HG02588 (cell line): ENCODE data around the gene RPS3.
A peak's percentile ranks its signal among the peaks of the same experiment; 100 is the strongest.
"Not testable (repeated sequence)": the region's sequence is repeated elsewhere in the genome, so short reads cannot be mapped to it uniquely, and the experiment has no call there.

Experiments
- ATAC-seq: cut with Tn5 transposase; IDR thresholded peaks from one replicate; pipeline ENCODE4 v1.9.1; 2021; ENCODE audit warnings: mild to moderate bottlenecking, moderate library complexity; ENCODE audit not compliant: unreplicated experiment

RPS3 gene

GRCh38 chr11:75399344-75400145 is at the start of gene RPS3:
Gene RPS3, plus strand, starts transcription at chr11:75399518. Its CDS starts 30 bp downstream, at chr11:75399548.
- peak; percentile 81 for ATAC-seq

DNA sequence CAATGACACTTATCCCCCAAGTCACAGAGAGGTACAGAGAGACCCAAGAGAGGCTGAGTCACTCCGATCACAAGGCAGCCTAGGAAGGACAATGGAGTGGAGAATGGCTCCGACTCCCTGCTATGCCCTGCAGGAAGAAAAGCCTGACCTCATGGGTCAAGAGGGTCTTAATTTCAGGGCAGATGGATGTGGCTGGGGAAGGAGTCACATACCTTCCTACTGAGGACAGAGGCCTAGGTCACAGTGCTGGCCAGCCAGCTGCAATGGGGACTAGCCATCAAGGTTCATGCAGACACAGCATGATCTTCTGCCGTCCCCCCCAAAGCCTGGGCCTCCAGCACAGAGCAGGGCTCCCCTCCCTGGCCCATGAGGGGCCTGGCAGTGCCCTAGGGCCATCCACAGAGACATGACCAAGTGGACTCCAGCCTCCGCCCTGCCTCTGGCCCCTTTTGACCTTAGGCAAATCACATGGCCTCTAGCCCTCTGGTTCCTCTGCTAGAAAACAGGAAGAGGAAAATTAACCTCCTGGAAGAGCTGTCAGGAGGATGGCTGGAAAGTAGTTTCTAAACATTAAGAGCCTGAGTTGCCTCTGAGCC is 49.7 kb upstream of the RPS3 start:
- no peak for ATAC-seq

DNA sequence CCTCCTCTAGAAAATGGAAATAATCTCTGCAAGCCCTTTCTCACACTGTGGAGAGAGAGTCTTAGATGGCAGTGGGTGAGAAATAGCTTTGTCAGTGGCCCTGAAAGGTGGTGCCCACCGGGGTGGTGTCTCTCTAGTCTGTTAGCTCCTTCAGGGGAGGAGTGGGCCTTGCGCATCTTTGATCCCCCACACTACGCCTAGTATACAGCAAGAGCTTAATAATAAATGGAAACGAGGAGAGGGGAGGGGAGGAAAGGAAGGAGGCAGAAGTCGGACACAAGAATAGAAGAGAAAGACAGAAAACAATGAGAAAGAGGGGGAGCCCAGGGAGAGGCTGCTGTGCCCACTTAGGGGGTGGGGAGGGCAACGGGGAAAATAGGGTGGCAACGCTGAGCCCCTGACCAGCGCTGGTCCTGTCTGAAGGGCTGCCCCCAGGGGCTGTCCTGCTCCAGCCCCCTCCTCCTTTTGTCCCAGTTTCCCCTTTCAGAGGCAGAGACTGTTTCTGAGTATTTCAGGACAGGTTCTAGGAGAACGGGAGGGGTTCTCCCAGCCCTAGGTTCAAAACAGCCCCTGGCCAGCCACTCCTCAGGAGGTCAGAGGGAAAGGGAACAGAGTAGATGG is 49.1 kb upstream of the RPS3 start:
- ATAC-seq, result no peak

- ATAC-seq, result no peak
These were observed 48.4 kb upstream of the RPS3 start for GRCh38 chr11:75350743-75351540.

DNA sequence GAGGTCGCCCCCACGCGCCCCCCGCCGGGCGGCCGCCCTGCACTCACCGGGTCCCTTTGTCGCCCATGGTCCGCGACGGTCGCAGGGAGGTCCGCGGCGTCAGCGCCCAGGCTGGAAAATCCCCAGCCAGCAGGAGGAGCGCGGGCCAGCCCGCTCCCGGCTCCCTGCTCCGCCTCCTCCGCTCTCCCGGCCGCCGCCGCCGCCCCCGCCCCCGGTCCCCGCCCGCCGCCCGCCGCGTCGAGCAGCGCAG is 47.9 kb upstream of the RPS3 start, which contains the start of gene ARRB1:
TSS of gene ARRB1 (minus strand) at position 121 of the 250 bp plus-strand sequence. CDS start at position 67, 54 bp downstream.
- ATAC-seq, result no peak

DNA sequence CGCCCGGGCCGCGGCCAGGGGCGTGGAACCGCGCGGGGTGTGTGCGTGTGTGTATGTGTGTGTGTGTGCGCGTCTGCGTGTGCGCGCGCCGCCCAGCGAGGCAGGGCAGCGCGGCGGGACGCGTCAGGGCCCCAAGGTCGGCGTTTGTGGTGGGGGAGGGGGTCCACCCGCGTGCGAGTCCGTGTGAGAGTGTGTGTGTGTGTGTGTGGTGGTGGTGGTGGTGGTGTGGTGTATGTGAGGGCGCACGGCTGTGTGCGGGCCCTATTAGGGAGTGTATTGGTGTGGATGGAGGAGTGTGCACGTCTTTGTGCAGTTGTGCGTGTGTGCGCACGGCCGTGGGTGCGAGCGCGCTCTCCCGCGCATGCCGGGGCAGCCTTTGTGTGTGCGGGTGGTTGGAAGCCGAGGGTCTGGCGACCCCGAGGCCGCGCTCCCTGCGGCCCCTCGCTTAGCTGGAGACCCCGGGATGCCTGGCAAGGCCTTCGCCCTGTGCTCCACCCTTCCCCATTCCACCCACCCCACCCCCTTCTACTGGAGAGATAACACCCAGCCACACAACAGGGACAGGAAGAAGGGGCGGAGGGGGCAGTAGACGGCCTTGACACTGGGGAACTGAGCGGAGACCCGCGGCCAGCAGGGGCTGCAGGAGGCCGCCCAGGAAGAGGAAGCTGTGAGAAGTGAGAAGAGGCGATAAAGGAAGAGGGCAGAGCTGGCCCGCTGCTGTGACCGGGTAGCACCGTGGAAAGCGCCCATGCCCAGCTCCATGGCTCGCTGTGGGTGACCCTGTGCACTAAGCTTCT is 47.3 kb upstream of the RPS3 start:
- peak; percentile 48 for ATAC-seq

- no peak for ATAC-seq
These were observed 46.6 kb upstream of the RPS3 start for GRCh38 chr11:75352588-75353206.

- ATAC-seq, result no peak
These were observed 44.3 kb upstream of the RPS3 start for GRCh38 chr11:75355051-75355450.

DNA sequence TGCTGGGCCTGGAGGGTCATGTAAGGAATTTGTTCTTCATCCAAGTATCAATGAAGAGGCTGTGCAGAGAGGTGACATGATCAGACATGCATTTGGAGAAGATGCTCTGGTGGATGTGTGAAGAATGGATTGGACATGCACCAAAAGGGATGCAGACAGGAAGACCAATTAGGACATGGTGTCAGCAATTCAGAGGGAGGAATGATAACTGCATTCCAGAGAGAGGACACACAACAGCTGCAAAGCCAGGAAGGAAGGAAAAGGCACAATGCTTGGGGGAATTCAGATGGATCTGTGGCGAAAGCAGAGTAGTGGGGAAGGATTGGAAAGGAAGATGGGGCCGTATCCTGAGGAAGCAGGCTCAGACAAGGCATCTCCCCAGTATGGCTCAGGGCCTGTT is 42.7 kb upstream of the RPS3 start:
- ATAC-seq, result no peak

- not testable (repeated sequence) for ATAC-seq
These were observed 37.0 kb upstream of the RPS3 start for GRCh38 chr11:75362285-75362684.

DNA sequence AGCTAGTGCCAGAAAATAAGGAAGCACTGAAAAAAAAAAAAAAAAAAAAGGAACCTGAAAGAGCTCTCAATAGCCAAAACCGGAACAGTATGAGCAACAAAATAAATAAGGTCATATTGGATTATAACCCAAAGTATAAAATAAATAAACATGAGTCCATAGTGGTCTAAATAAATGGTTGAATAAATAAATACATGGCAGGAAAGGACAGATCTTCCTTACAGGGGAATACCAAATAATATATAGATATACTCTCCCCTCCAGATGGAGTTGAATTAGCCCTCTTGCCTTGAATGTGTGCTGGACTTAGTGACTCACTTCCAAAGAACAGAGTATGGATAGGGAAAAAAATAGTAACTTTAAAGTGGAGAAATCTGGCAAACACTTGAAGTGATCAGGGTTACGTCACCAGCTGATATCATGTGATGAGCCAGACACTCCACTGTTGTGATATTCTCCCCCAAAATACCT is 33.6 kb upstream of the RPS3 start:
- ATAC-seq, result no peak

- not testable (repeated sequence) for ATAC-seq
These were observed 32.5 kb upstream of the RPS3 start for GRCh38 chr11:75366826-75367225.

GRCh38 chr11:75369560-75370255 is 29.6 kb upstream of the RPS3 start:
- ATAC-seq, result no peak

DNA sequence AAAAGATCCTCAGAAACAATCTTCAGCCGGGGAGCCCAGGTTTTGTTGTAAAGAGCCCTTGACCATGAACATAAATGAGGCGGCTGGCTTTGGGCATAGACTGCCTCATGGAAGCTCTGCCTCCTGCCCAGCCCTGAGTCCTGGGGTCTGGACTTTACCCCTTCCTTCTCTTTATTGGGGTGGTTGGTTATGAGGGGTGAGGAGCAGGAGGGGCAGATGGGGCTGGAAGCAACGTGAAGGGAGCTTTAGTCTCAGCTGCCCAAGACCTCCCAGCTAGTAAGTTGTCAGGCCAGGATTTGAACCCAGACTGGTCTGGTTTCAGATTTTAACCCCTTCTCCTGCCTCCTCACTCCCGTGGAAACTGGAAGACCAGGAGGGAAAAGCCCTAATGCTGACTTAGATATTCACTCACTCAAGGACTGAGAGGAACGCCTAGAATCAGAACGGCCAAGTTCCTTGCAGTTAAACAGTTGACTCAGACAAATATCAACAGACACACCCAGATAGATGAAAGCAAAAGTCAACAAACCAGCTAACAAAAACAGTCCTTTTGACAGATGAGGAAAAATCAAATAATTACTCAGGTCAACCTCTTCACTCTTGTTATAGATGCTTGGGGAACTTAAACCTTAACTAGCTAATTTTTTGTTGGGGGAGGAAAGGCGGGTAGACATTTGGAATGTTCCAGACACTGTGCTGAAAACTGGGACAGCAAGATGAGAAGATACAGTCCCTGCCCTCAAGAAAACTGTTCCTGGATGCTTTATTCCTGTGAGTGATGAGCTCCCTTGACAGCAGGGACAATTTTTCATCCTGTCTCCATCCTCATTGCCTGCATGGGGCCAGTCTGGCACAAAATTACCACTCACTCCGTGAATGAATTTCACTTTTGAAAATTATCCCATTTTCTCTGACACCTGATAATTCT is 27.1 kb upstream of the RPS3 start:
- ATAC-seq, result no peak

DNA sequence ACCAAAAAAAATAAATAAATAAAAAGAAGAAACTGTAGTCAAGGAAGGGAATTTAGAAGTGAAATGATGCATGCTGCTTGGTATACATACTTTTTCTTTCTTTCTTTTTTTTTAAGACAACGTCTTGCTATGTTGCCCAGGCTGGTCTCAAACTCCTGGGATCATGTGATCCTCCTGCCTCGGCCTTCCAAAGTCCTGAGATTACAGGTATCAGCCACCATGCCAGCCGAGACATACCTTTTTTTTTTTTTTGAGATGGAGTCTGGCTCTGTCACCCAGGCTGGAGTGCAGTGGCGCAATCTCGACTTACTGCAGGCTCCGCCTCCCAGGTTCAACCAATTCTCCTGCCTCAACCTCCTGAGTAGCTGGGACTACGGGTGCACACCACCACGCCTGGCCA is 26.1 kb upstream of the RPS3 start:
- no peak for ATAC-seq

DNA sequence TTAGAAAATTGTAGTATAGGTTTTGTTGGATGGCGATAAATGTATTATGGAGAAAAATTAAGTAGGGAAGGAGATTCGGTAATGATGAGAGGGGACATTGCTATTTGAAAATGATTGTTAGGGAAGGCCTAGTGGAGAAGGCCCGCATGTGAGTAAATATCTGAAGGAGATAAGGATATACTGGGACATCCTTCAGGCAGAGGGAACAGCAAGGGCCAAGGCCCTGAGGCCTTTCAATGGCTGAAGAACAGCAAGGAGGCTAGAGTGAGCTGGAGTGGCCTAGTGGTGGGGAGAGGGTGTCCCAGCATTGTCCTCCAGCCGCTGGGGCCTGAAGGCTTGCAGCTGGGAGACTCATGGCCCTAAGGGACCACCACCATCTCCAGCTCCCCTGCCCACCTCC is 24.7 kb upstream of the RPS3 start:
- no peak for ATAC-seq

- ATAC-seq, result no peak
These were observed 23.7 kb upstream of the RPS3 start for GRCh38 chr11:75375626-75376025.

GRCh38 chr11:75376175-75376574 is 23.1 kb upstream of the RPS3 start:
- no peak for ATAC-seq
